ENCODE results near the gene SNX9. TPM values are rescaled to one million over a fixed set of nuclear protein-coding genes. Genes with fewer than 3 reads are reported as not detected.

SNX9 gene
- total and polyA plus RNA-seq, 2 of the 8 experiments (the other 6 are each of a cell fraction or from before 2014, with no cell fraction given) = 11.8 to 23.2 TPM

DNA sequence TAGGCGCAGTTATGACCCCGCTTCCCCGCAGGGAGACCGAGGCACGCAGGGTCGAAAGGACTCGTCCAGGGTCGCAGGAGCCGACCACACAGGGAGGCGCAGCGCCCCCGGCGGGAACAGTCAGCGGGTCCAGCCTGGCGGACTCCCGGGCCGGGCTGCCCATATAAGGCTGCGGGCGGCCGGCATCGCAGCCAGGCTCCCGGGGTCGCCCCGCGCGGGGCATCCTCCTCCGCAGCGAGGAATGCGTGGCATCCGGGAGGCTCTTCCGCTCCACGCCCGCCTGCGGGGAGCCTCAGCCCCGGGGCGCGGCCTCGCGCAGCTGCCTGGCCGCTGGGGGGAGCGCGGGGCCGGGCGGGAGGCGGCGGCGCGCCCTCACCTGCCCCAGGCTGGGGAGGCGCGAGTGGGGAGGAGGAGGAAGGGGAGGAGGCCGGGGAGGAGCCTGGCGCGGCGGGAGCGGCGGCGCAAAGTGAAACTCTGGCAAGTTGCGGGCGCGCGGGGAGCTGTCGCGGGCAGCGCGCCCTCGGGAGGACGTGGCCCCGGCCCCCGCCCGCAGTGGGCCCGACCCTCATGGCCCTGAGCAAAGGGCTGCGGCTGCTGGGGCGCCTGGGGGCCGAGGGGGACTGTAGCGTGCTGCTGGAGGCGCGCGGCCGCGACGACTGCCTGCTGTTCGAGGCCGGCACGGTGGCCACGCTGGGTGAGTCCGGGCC is 158.5 kb downstream of the SNX9 start, which contains the start of gene SYNJ2 (continued):
- peak; percentile 79; the same call in 1 of the 2 replicates for TF ChIP-seq TEAD4 (IDR thresholded peaks at IDR 0.05; ENCODE audit: low read depth, low read length)
- TF ChIP-seq RAD21 (IDR thresholded peaks at IDR 0.05 in 1 of 2, conservative IDR thresholded peaks at IDR 0.05 in 1 of 2; ENCODE audit: low read depth in 2 of 2, low read length in 2 of 2) = peak; percentile 13 to 21; a peak in 2 of 4 replicates
- TF ChIP-seq TAF1 (IDR thresholded peaks at IDR 0.05; ENCODE audit: low read depth, low read length) = peak; percentile 30; the same call in 1 of the 2 replicates
- peak; percentile 82 for TF ChIP-seq RBBP5 (IDR thresholded peaks at IDR 0.05; ENCODE audit: borderline replicate concordance, low read depth, low read length)
- TF ChIP-seq POU5F1 (IDR thresholded peaks at IDR 0.05; ENCODE audit: low read depth, low read length) = no peak
- peak; percentile 60 for TF ChIP-seq KDM4A (IDR thresholded peaks at IDR 0.05; ENCODE audit: low read depth, low read length, severe bottlenecking)
- 0 out of 2 replicates have a peak, but pooled peaks have one; percentile 12 for TF ChIP-seq SUZ12 (IDR thresholded peaks at IDR 0.05; ENCODE audit: low read length)
- peak; percentile 97 for TF ChIP-seq SRF (IDR thresholded peaks at IDR 0.05; ENCODE audit: low read depth, low read length)
- peak; percentile 29; the same call in 1 of the 2 replicates for TF ChIP-seq CREB1 (IDR thresholded peaks at IDR 0.05)
- 0 out of 4 replicates have a peak, but pooled peaks have one; percentile 31 to 60 for TF ChIP-seq HDAC2 (IDR thresholded peaks at IDR 0.05; ENCODE audit: borderline replicate concordance in 1 of 2, low read depth in 2 of 2, low read length in 2 of 2)
- no peak for TF ChIP-seq GABPA (IDR thresholded peaks at IDR 0.05; ENCODE audit: borderline replicate concordance, insufficient read depth, low read length)

Data from H1 (cell line).